Kidney capillary endothelial cell (primary cell): Measurements from ENCODE around the gene SIVA1.

Source experiments
- DNase-seq: peaks from one replicate; pipeline ENCODE4 v3.0.0-alpha.2; 2018; ENCODE audit warnings: low spot score

SIVA1 gene

GRCh38 chr14:104797115-104798044, 44.4 kb downstream of the SIVA1 start:
- no peak for DNase-seq

- DNase-seq, result no peak
These were observed 45.6 kb downstream of the SIVA1 start for GRCh38 chr14:104798300-104799243.

- no peak for DNase-seq
These were observed 46.5 kb downstream of the SIVA1 start for GRCh38 chr14:104799244-104800014.

- DNase-seq, result peak; percentile 52
These were observed 47.2 kb downstream of the SIVA1 start for GRCh38 chr14:104800015-104800770.

- no peak for DNase-seq
These were observed 48.0 kb downstream of the SIVA1 start, which contains the start of gene ZBTB42 for GRCh38 chr14:104800771-104801519. ZBTB42 (plus strand) TSS chr14:104801101; CDS start chr14:104801198, 97 bp downstream.

GRCh38 chr14:104801520-104802393, 48.8 kb downstream of the SIVA1 start:
- DNase-seq, result no peak

- DNase-seq, result no peak
These were observed 49.6 kb downstream of the SIVA1 start for GRCh38 chr14:104802394-104803184.

- no peak for DNase-seq
These were observed 50.4 kb downstream of the SIVA1 start for GRCh38 chr14:104803280-104803911.

GRCh38 chr14:104803912-104804410, 51.0 kb downstream of the SIVA1 start:
- DNase-seq, result no peak

GRCh38 chr14:104804481-104805325, 51.8 kb downstream of the SIVA1 start:
- no peak for DNase-seq

GRCh38 chr14:104805326-104805678, 52.4 kb downstream of the SIVA1 start:
- no peak for DNase-seq

GRCh38 chr14:104805941-104806624, 53.1 kb downstream of the SIVA1 start:
- no peak for DNase-seq

GRCh38 chr14:104806625-104807465, 53.9 kb downstream of the SIVA1 start:
- DNase-seq, result no peak

GRCh38 chr14:104808456-104808855, 55.5 kb downstream of the SIVA1 start:
- no peak for DNase-seq
